Endothelial cell of umbilical vein (primary cell): Measurements from ENCODE around the gene TTC3. TPM values are rescaled to one million over a fixed set of nuclear protein-coding genes. Genes with fewer than 3 reads are reported as not detected.

Experiments
- BruUV-seq: library from RNA; stranded (reverse); fragments of 400-500 nt; replicated peaks from 2 replicates; lab custom pipeline; 2021; lab: Mats Ljungman, UMichigan
- CTCF ChIA-PET: fragments of 300-600, 350-600 bp; sonication (Branson Sonifier 250); formaldehyde crosslinking; loops from one replicate; lab custom pipeline; 2021; ENCODE audit warnings: antibody characterized with exemption, inconsistent platforms; lab: Charles Lee
- POLR2A ChIA-PET: fragments of 300-600, 350-600 bp; sonication (Branson Sonifier 250); formaldehyde crosslinking; loops from one replicate; lab custom pipeline; 2021; ENCODE audit warnings: antibody characterized with exemption, inconsistent platforms; lab: Charles Lee
- DNase-seq: peaks from one replicate; pipeline ENCODE4 v3.0.0-alpha.2; 2011; ENCODE audit warnings: low read depth, low spot score
- FAIRE-seq: peaks from 2 replicates; lab custom pipeline; 2011; peaks lifted over from hg19 to GRCh38; lab: Jason Lieb, UNC
- H2AFZ ChIP-seq: 2 replicates; pipeline ENCODE4 v1.6.0; 2012; ENCODE audit warnings: low read depth, low read length, control low read depth, inconsistent platforms
- H3K27ac ChIP-seq: 2 replicates; pipeline ENCODE4 v1.5.1; 2011; ENCODE audit warnings: low read depth, mild to moderate bottlenecking, control low read depth, low read length, moderate library complexity; ENCODE audit not compliant: insufficient read depth
- H3K27me3 ChIP-seq, 2 experiments: 2 replicates each; pipeline versions ENCODE4 v1.6.0 to v1.6.1; 2011; ENCODE audit warnings: low read length in 2 of 2, mixed read lengths in 1 of 2; ENCODE audit not compliant: control insufficient read depth in 2 of 2, insufficient read depth in 2 of 2
- H3K36me3 ChIP-seq, 2 experiments: 2 replicates in 1 of 2; 3 replicates in 1 of 2; pipeline ENCODE4 v1.5.1; 2011; ENCODE audit warnings: low read length in 2 of 2, mild to moderate bottlenecking in 1 of 2, moderate library complexity in 1 of 2; ENCODE audit not compliant: control insufficient read depth in 2 of 2, insufficient read depth in 2 of 2; ENCODE audit errors: extremely low read depth in 1 of 2
- H3K4me1 ChIP-seq: 3 replicates; pipeline ENCODE4 v1.5.1; 2011; ENCODE audit warnings: mild to moderate bottlenecking, low read length; ENCODE audit not compliant: control insufficient read depth, insufficient read depth; ENCODE audit errors: extremely low read depth
- H3K4me2 ChIP-seq: 2 replicates; pipeline ENCODE4 v1.6.1; 2011; ENCODE audit warnings: low read length, control low read depth, mixed read lengths; ENCODE audit not compliant: insufficient read depth
- H3K4me3 ChIP-seq, 3 experiments: fragments of 200-600 bp in 1 of 3; sonication (generic), shearing (Covaris generic) in 1 of 3; replicated peaks in 1 of 3; 2 replicates each; pipeline ENCODE4 v1.5.1; 2011 to 2016; ENCODE audit warnings: control low read depth in 3 of 3, low read length in 3 of 3, mild to moderate bottlenecking in 2 of 3, inconsistent platforms in 1 of 3, low read depth in 1 of 3, moderate library complexity in 1 of 3; ENCODE audit not compliant: insufficient read depth in 1 of 3
- H3K79me2 ChIP-seq: 2 replicates; pipeline ENCODE4 v1.6.0; 2012; ENCODE audit warnings: low read length, inconsistent platforms; ENCODE audit not compliant: control insufficient read depth, insufficient read depth
- H3K9ac ChIP-seq: replicated peaks from 2 replicates; pipeline ENCODE3; 2011; ENCODE audit warnings: low read length, control low read depth; ENCODE audit not compliant: insufficient read depth; ENCODE audit errors: extremely low read depth
- H3K9me1 ChIP-seq: replicated peaks from 3 replicates; pipeline ENCODE4 v1.6.0; 2011; ENCODE audit warnings: mild to moderate bottlenecking, low read length; ENCODE audit not compliant: control insufficient read depth, insufficient read depth; ENCODE audit errors: extremely low read depth
- H3K9me3 ChIP-seq: replicated peaks from 2 replicates; pipeline ENCODE4 v1.5.1; 2012; ENCODE audit warnings: low read length, inconsistent platforms; ENCODE audit not compliant: control insufficient read depth, insufficient read depth
- H4K20me1 ChIP-seq: replicated peaks from 2 replicates; pipeline ENCODE3; 2011; ENCODE audit warnings: mild to moderate bottlenecking, low read length; ENCODE audit not compliant: control insufficient read depth, insufficient read depth; ENCODE audit errors: extremely low read depth
- CTCF ChIP-seq, 2 donors: IDR thresholded peaks; 1 replicate in 1 of 2; 2 replicates in 1 of 2; pipeline ENCODE4 v1.5.1; 2011; ENCODE audit warnings: low read length in 2 of 2, mild to moderate bottlenecking in 2 of 2, moderate library complexity in 2 of 2, control low read depth in 1 of 2, inconsistent platforms in 1 of 2, low read depth in 1 of 2; ENCODE audit not compliant: insufficient read depth in 1 of 2; ENCODE audit errors: extremely low read depth in 1 of 2
- EZH2 ChIP-seq: IDR thresholded peaks from 2 replicates; pipeline ENCODE4 v1.6.1; 2012; ENCODE audit warnings: borderline replicate concordance, low read depth, mild to moderate bottlenecking, moderate library complexity, low read length, inconsistent platforms; ENCODE audit not compliant: severe bottlenecking
- FOS ChIP-seq: IDR thresholded peaks from 2 replicates; pipeline ENCODE4 v1.6.1; 2011; ENCODE audit warnings: mild to moderate bottlenecking, low read length, moderate library complexity, borderline replicate concordance; ENCODE audit not compliant: insufficient read depth
- JUN ChIP-seq: IDR thresholded peaks from 2 replicates; pipeline ENCODE4 v1.6.1; 2011; ENCODE audit warnings: borderline replicate concordance, low read depth; ENCODE audit not compliant: insufficient read length, insufficient read depth
- MAX ChIP-seq: IDR thresholded peaks from 2 replicates; pipeline ENCODE4 v1.6.1; 2011; ENCODE audit not compliant: insufficient read depth, insufficient read length
- MYC ChIP-seq: IDR thresholded peaks from one replicate; pipeline ENCODE4 v1.6.1; 2011; ENCODE audit warnings: mild to moderate bottlenecking, low read depth, low read length
- POLR2A ChIP-seq: IDR thresholded peaks from 2 replicates; pipeline ENCODE4 v1.6.1; 2012; ENCODE audit warnings: low read depth, mild to moderate bottlenecking, control low read depth, low read length
- POLR2AphosphoS5 ChIP-seq: IDR thresholded peaks from 2 replicates; pipeline ENCODE4 v1.6.1; 2012; ENCODE audit warnings: low read depth, mild to moderate bottlenecking, control low read depth, low read length, moderate library complexity; ENCODE audit not compliant: insufficient read depth
- dilution Hi-C: fragments of 300-500 bp; cut with MboI; formaldehyde crosslinking; loops from one replicate; pipeline ENCODE4 v1.15.0; 2019; ENCODE audit warnings: low sequenced_read_pairs; ENCODE audit not compliant: extremely low pct_ligation_motif_present
- intact Hi-C: fragments of 100-400 bp; cut with micrococcal nuclease; formaldehyde crosslinking; loops from one replicate; pipeline ENCODE4 v1.10.0; 2022
- polyA plus RNA-seq, 4 experiments: library from polyadenylated mRNA; depleted of rRNA in 3 of 4; stranded (reverse) in 3 of 4; unstranded in 1 of 4; fragments of >200 nt; gene quantifications; 2 replicates each; pipeline versions ENCODE4 v1.2.1 to v1.2.3, GENCODE V29; 2011 to 2012; ENCODE audit warnings: missing spikeins in 1 of 4
- total RNA-seq: library from RNA; stranded (reverse); gene quantifications from 2 replicates; pipeline ENCODE4 v1.2.3, GENCODE V29; 2021

Gene TTC3
- total and polyA plus RNA-seq, 2 donors (not counting 3 experiments of a cell fraction or from before 2014, with no cell fraction given) = 26.2 to 113 TPM

- Histone ChIP-seq H3K79me2 (no peaks in the 10 kb centered on the region), H3K36me3 (peaks cover 5 to 9% of the 10 kb centered on the region in 2 experiments), H3K4me2 (peak overlapping the region; percentile 58), H3K4me1 (peaks cover 8% of the 10 kb centered on the region), H3K27ac (peak overlapping the region; percentile 72), H3K9me1 (no peaks in the 10 kb centered on the region), H3K27me3 (no peaks in the 10 kb centered on the region), H3K4me3 (peak overlapping the region; percentile 17 to 53 (median 52)), H2AFZ (peak overlapping the region; percentile 56), H3K9ac (peak overlapping the region; percentile 42), H3K9me3 (no peaks in the 10 kb centered on the region), H4K20me1 (no peaks in the 10 kb centered on the region)
- FAIRE-seq (no peak), DNase-seq (peak; percentile 70)
- ChIA-PET POLR2A (interaction anchor here (0.7 kb wide), 2 partner anchors 47 to 144 kb away, joined by 3 read pairs; partner anchors contain the start of gene VPS26C), CTCF (interaction anchor here (0.9 to 2.2 kb wide), 4 partner anchors 112 to 199 kb away, joined by 3 to 7 read pairs (median 4); partner anchors contain the start of gene DYRK1A)
- TF ChIP-seq POLR2A = peak; percentile 42
- no peak for TF ChIP-seq FOS
- dilution Hi-C loops (no loop called here), intact Hi-C loops (loop anchor here (2.0 to 10.0 kb wide), 4 partner anchors 36 to 776 kb away; no protein-coding TSS in a partner anchor)
- no TSS peak for BruUV-seq
These were observed 147.5 kb downstream of the TTC3 start for GRCh38 chr21:37220433-37220980.

GRCh38 chr21:37220981-37221664 lies 148.1 kb downstream of the TTC3 start:
- no peaks in the 10 kb centered on the region for H4K20me1 ChIP-seq
- no peaks in the 10 kb centered on the region for H3K9me3 ChIP-seq
- TF ChIP-seq CTCF (IDR thresholded peaks at IDR 0.05; ENCODE audit: extremely low read depth in 1 of 2, insufficient read depth in 1 of 2, low read depth in 1 of 2, low read length in 2 of 2) = peak; percentile 10 to 64
- TF ChIP-seq EZH2 = no peak
- peak; percentile 78 for TF ChIP-seq MYC
- no peak for TF ChIP-seq POLR2A
- TF ChIP-seq MAX = peak; percentile 89
- peak; percentile 38 for TF ChIP-seq JUN
- peak; percentile 51 for TF ChIP-seq FOS
- TF ChIP-seq POLR2AphosphoS5 = peak; percentile 77
- H3K9ac ChIP-seq = peak overlapping the region; percentile 42
- POLR2A ChIA-PET = interaction anchor here (0.7 kb wide), 2 partner anchors 46 to 144 kb away, joined by 3 read pairs; partner anchors contain the start of gene VPS26C
- peak; percentile 93 for DNase-seq
- peaks cover 5 to 14% of the 10 kb centered on the region in 2 experiments for H3K36me3 ChIP-seq
- CTCF ChIA-PET = interaction anchor here (0.9 to 2.2 kb wide), 4 partner anchors 111 to 198 kb away, joined by 3 to 7 read pairs (median 4); partner anchors contain the start of gene DYRK1A
- dilution Hi-C loops = no loop called here
- FAIRE-seq = peak; percentile 94
- H3K4me2 ChIP-seq = peak overlapping the region; percentile 58
- H3K9me1 ChIP-seq = no peaks in the 10 kb centered on the region
- peaks cover 8% of the 10 kb centered on the region for H3K4me1 ChIP-seq
- no peaks in the 10 kb centered on the region for H3K27me3 ChIP-seq
- H3K27ac ChIP-seq = peak overlapping the region; percentile 72
- no TSS peak for BruUV-seq
- intact Hi-C loops = loop anchor here (1.0 to 10.0 kb wide), 6 partner anchors 36 to 776 kb away; partner anchors contain the start of gene VPS26C
- H3K79me2 ChIP-seq = no peaks in the 10 kb centered on the region
- peak overlapping the region; percentile 17 to 53 (median 52) for H3K4me3 ChIP-seq
- H2AFZ ChIP-seq = peak overlapping the region; percentile 56
